Fibroblast of the conjunctiva (primary cell): ENCODE data around the gene ZFP62.
"Not testable (repeated sequence)": the region's sequence is repeated elsewhere in the genome, so short reads cannot be mapped to it uniquely, and the experiment has no call there.

ENCODE experiments used
- DNase-seq: peaks from one replicate; pipeline ENCODE4 v3.0.0-alpha.2; 2010; ENCODE audit warnings: low read depth

Gene ZFP62

GRCh38 chr5:180830253-180831138 lies 30.6 kb downstream of the ZFP62 start:
- no peak for DNase-seq

GRCh38 chr5:180829726-180830125 lies 31.4 kb downstream of the ZFP62 start:
- DNase-seq: no peak

- DNase-seq: not testable (repeated sequence)
Measured at GRCh38 chr5:180828756-180829531, 32.1 kb downstream of the ZFP62 start.

GRCh38 chr5:180827374-180827773 lies 33.7 kb downstream of the ZFP62 start:
- DNase-seq: not testable (repeated sequence)

- no peak for DNase-seq
Measured at GRCh38 chr5:180825768-180826525, 35.1 kb downstream of the ZFP62 start.

GRCh38 chr5:180824630-180825476 lies 36.2 kb downstream of the ZFP62 start:
- no peak for DNase-seq

GRCh38 chr5:180823940-180824629 lies 37.0 kb downstream of the ZFP62 start:
- no peak for DNase-seq

- DNase-seq: no peak
Measured at GRCh38 chr5:180823346-180823745, 37.7 kb downstream of the ZFP62 start.

- no peak for DNase-seq
Measured at GRCh38 chr5:180821538-180821937, 39.5 kb downstream of the ZFP62 start.

GRCh38 chr5:180820788-180821321 lies 40.2 kb downstream of the ZFP62 start:
- no peak for DNase-seq

- no peak for DNase-seq
Measured at GRCh38 chr5:180818677-180819341, 42.3 kb downstream of the ZFP62 start.

- no peak for DNase-seq
Measured at GRCh38 chr5:180817893-180818674, 43.0 kb downstream of the ZFP62 start.

- no peak for DNase-seq
Measured at GRCh38 chr5:180816608-180817534, 44.2 kb downstream of the ZFP62 start.

- no peak for DNase-seq
Measured at GRCh38 chr5:180815293-180815917, 45.7 kb downstream of the ZFP62 start.

GRCh38 chr5:180813420-180813819 lies 47.7 kb downstream of the ZFP62 start:
- DNase-seq: no peak

- DNase-seq: no peak
Measured at GRCh38 chr5:180811623-180812124, 49.4 kb downstream of the ZFP62 start.

GRCh38 chr5:180810959-180811622 lies 50.0 kb downstream of the ZFP62 start:
- DNase-seq: no peak
